ENCODE data around the gene PADI3.

DNA sequence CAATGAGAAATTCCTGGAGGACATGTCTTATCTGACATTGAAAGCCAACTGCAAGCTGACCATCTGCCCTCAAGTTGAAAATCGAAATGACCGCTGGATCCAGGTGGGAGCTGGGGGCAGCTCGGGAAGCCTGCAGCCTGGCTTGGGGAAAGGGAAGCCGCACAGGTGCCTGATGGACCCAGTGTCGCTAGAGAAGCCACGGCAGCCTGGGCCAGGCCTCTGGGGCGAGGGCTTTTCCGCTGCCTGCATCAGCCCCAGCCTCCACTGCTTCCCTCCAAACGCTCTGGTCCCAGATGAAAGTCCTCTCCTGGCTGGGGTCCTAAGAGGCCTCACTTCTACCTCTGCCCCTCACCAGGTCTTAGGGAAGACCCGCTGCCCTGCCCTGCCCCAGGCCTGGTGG lies 18.8 kb upstream of the PADI3 start:
- TF ChIP-seq POLR2A (IDR thresholded peaks at IDR 0.05), result no peak
- TF ChIP-seq, protein P1, sequence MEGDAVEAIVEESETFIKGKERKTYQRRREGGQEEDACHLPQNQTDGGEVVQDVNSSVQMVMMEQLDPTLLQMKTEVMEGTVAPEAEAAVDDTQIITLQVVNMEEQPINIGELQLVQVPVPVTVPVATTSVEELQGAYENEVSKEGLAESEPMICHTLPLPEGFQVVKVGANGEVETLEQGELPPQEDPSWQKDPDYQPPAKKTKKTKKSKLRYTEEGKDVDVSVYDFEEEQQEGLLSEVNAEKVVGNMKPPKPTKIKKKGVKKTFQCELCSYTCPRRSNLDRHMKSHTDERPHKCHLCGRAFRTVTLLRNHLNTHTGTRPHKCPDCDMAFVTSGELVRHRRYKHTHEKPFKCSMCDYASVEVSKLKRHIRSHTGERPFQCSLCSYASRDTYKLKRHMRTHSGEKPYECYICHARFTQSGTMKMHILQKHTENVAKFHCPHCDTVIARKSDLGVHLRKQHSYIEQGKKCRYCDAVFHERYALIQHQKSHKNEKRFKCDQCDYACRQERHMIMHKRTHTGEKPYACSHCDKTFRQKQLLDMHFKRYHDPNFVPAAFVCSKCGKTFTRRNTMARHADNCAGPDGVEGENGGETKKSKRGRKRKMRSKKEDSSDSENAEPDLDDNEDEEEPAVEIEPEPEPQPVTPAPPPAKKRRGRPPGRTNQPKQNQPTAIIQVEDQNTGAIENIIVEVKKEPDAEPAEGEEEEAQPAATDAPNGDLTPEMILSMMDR (IDR thresholded peaks at IDR 0.05), result no peak
